ENCODE measurements around the gene GNS. TPM values are rescaled to one million over a fixed set of nuclear protein-coding genes. Genes with fewer than 3 reads are reported as not detected.

Gene GNS
- total RNA-seq, 1 experiment from 2014 or later = 55.1 TPM

DNA sequence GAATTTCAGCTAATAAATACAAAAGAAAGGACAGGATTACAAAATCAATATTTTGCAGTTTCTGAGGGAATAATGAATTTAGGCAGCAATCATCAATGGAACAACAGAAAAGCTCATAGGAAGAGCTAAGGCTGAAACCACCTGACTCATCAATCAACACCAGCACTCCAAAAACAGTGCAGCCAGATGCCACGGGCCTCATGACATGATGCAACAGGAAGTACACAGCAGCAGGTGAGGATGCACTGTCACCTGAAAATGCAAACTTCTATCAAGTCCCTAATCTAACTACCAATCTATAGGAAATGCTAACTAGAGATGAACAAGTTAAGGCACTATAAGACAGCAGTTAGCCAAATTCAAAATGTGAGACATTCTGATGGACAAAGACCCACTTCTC lies 21.7 kb downstream of the GNS start:
- ATAC-seq (no peak), DNase-seq (no peak)
- ChIA-PET CTCF (no interaction called here), POLR2A (ENCODE audit: unreplicated experiment) (no interaction called here)
- TF ChIP-seq EZH2phosphoT487 (IDR thresholded peaks at IDR 0.05; ENCODE audit: borderline replicate concordance, low read length) (no peak), CTCF (conservative IDR thresholded peaks at IDR 0.05; ENCODE audit: low read depth, low read length) (no peak), EZH2 (IDR thresholded peaks at IDR 0.05; ENCODE audit: low read length, unreplicated experiment) (no peak)
- no TSS peak for BruUV-seq (replicated peaks)
- Histone ChIP-seq H3K27me3 (ENCODE audit: low read length) (no peaks in the 10 kb centered on the region), H3K4me2 (ENCODE audit: low read length) (no peak overlapping the region), H3F3A (ENCODE audit: low read length, unreplicated experiment) (no peaks in the 10 kb centered on the region), H3K79me2 (ENCODE audit: low read length) (no peaks in the 10 kb centered on the region), H3K9ac (ENCODE audit: low read length) (no peak overlapping the region), H3K9me2 (replicated peaks; ENCODE audit: low read length) (no peaks in the 10 kb centered on the region), H4K20me1 (ENCODE audit: low read length) (no peaks in the 10 kb centered on the region), H2AFZ (ENCODE audit: low read length) (no peak overlapping the region), H3K4me1 (ENCODE audit: insufficient read depth, low read length) (peaks cover 35% of the 10 kb centered on the region), H3K9me3 (ENCODE audit: low read length) (no peaks in the 10 kb centered on the region), H3K4me3 (ENCODE audit: low read length) (no peak overlapping the region), H3K27ac (ENCODE audit: low read length) (no peak overlapping the region), H3K36me3 (ENCODE audit: low read depth, low read length) (peaks cover 26% of the 10 kb centered on the region)
- intact Hi-C loops (cut with micrococcal nuclease) = loop anchor here (10.0 kb wide), 1 partner anchor 57 kb away; no protein-coding TSS in a partner anchor

- BruUV-seq (replicated peaks) = no TSS peak
- Histone ChIP-seq H3K4me2 (ENCODE audit: low read length) (no peak overlapping the region), H3K9ac (ENCODE audit: low read length) (no peak overlapping the region), H3K4me1 (ENCODE audit: insufficient read depth, low read length) (peaks cover 35% of the 10 kb centered on the region), H2AFZ (ENCODE audit: low read length) (no peak overlapping the region), H3K9me3 (ENCODE audit: low read length) (no peaks in the 10 kb centered on the region), H3K27ac (ENCODE audit: low read length) (no peak overlapping the region), H4K20me1 (ENCODE audit: low read length) (no peaks in the 10 kb centered on the region), H3K36me3 (ENCODE audit: low read depth, low read length) (peaks cover 22% of the 10 kb centered on the region), H3K79me2 (ENCODE audit: low read length) (no peaks in the 10 kb centered on the region), H3K4me3 (ENCODE audit: low read length) (no peak overlapping the region), H3K9me2 (replicated peaks; ENCODE audit: low read length) (no peaks in the 10 kb centered on the region), H3K27me3 (ENCODE audit: low read length) (no peaks in the 10 kb centered on the region), H3F3A (ENCODE audit: low read length, unreplicated experiment) (no peaks in the 10 kb centered on the region)
- no peak for ATAC-seq
- intact Hi-C loops (cut with micrococcal nuclease) = loop anchor here (10.0 kb wide), 1 partner anchor 58 kb away; no protein-coding TSS in a partner anchor
- POLR2A ChIA-PET (ENCODE audit: unreplicated experiment) = no interaction called here
- no peak for DNase-seq
- TF ChIP-seq CTCF (conservative IDR thresholded peaks at IDR 0.05; ENCODE audit: low read depth, low read length) (no peak), EZH2 (IDR thresholded peaks at IDR 0.05; ENCODE audit: low read length, unreplicated experiment) (no peak), EZH2phosphoT487 (IDR thresholded peaks at IDR 0.05; ENCODE audit: borderline replicate concordance, low read length) (no peak)
- CTCF ChIA-PET = no interaction called here
These were observed 22.4 kb downstream of the GNS start for GRCh38 chr12:64736771-64737170.

GRCh38 chr12:64735442-64735841 lies 23.8 kb downstream of the GNS start:
- H3K27ac ChIP-seq (ENCODE audit: low read length) = no peak overlapping the region
- peaks cover 35% of the 10 kb centered on the region for H3K4me1 ChIP-seq (ENCODE audit: insufficient read depth, low read length)
- peaks cover 24% of the 10 kb centered on the region for H3K36me3 ChIP-seq (ENCODE audit: low read depth, low read length)
- no peaks in the 10 kb centered on the region for H3K79me2 ChIP-seq (ENCODE audit: low read length)
- no TSS peak for BruUV-seq (replicated peaks)
- intact Hi-C loops (cut with micrococcal nuclease) = loop anchor here (10.0 kb wide), 1 partner anchor 59 kb away; no protein-coding TSS in a partner anchor
- H3K4me3 ChIP-seq (ENCODE audit: low read length) = no peak overlapping the region
- no peaks in the 10 kb centered on the region for H3K27me3 ChIP-seq (ENCODE audit: low read length)
- H3K4me2 ChIP-seq (ENCODE audit: low read length) = no peak overlapping the region
- CTCF ChIA-PET = no interaction called here
- H3K9me3 ChIP-seq (ENCODE audit: low read length) = no peaks in the 10 kb centered on the region
- no peak for TF ChIP-seq EZH2 (IDR thresholded peaks at IDR 0.05; ENCODE audit: low read length, unreplicated experiment)
- TF ChIP-seq EZH2phosphoT487 (IDR thresholded peaks at IDR 0.05; ENCODE audit: borderline replicate concordance, low read length) = no peak
- TF ChIP-seq CTCF (conservative IDR thresholded peaks at IDR 0.05; ENCODE audit: low read depth, low read length) = no peak
- no peaks in the 10 kb centered on the region for H3F3A ChIP-seq (ENCODE audit: low read length, unreplicated experiment)
- DNase-seq (no peak), ATAC-seq (no peak)
- POLR2A ChIA-PET (ENCODE audit: unreplicated experiment) = no interaction called here
- no peaks in the 10 kb centered on the region for H3K9me2 ChIP-seq (replicated peaks; ENCODE audit: low read length)
- H4K20me1 ChIP-seq (ENCODE audit: low read length) = no peaks in the 10 kb centered on the region
- H2AFZ ChIP-seq (ENCODE audit: low read length) = no peak overlapping the region
- H3K9ac ChIP-seq (ENCODE audit: low read length) = no peak overlapping the region

All from PC-3 (cell line).